Measurements from ENCODE around the gene CREB5.

GRCh38 chr7:28840592-28840995 is 428.3 kb downstream of the CREB5 start:
- TF ChIP-seq CTCF (IDR thresholded peaks at IDR 0.05) (peak in 3 of 4 experiments; percentile 38 to 46 (median 45)), POLR2A (IDR thresholded peaks at IDR 0.05) (no peak), EP300 (IDR thresholded peaks at IDR 0.05) (no peak)
